HEK293 (cell line): Measurements from ENCODE around the gene DNAJC22.

ENCODE experiments used
- CTCF ChIP-seq: fragments of 450-650 bp; formaldehyde crosslinking; IDR thresholded peaks from 2 replicates; pipeline ENCODE4 v1.5.1; 2016; ENCODE audit warnings: missing biosample characterization, missing genetic modification characterization
- GLI4 ChIP-seq: fragments of 450-650 bp; formaldehyde crosslinking; IDR thresholded peaks from 2 replicates; pipeline ENCODE4 v1.5.1; 2016; ENCODE audit warnings: missing biosample characterization, missing genetic modification characterization
- MEIS1 ChIP-seq: sonication (generic); formaldehyde crosslinking; IDR thresholded peaks from 2 replicates; pipeline ENCODE4 v1.8.1; 2022; ENCODE audit warnings: missing genetic modification reagents, mild to moderate bottlenecking, borderline replicate concordance
- MZF1 ChIP-seq: fragments of 450-650 bp; formaldehyde crosslinking; IDR thresholded peaks from 2 replicates; pipeline ENCODE4 v1.5.1; 2017; ENCODE audit warnings: missing biosample characterization, missing genetic modification characterization, borderline replicate concordance
- OSR2 ChIP-seq: fragments of 450-650 bp; formaldehyde crosslinking; IDR thresholded peaks from 2 replicates; pipeline ENCODE4 v1.5.1; 2016; ENCODE audit warnings: missing biosample characterization, missing genetic modification characterization
- PBX3 ChIP-seq: sonication (generic); formaldehyde crosslinking; IDR thresholded peaks from 2 replicates; pipeline ENCODE4 v1.8.1; 2022; ENCODE audit warnings: mild to moderate bottlenecking, moderate library complexity, missing genetic modification reagents
- SETDB1 ChIP-seq: IDR thresholded peaks from one replicate; pipeline ENCODE4 v1.6.1; 2017; ENCODE audit warnings: mild to moderate bottlenecking, low read length, moderate library complexity, mixed read lengths; ENCODE audit not compliant: insufficient read length
- ZBTB1 ChIP-seq: fragments of 450-650 bp; formaldehyde crosslinking; IDR thresholded peaks from 2 replicates; pipeline ENCODE4 v1.5.1; 2016; ENCODE audit warnings: missing biosample characterization, missing genetic modification characterization
- ZNF24 ChIP-seq: fragments of 450-650 bp; formaldehyde crosslinking; IDR thresholded peaks from 2 replicates; pipeline ENCODE4 v1.5.1; 2016; ENCODE audit warnings: missing biosample characterization, missing genetic modification characterization

- no peak for TF ChIP-seq MEIS1
- TF ChIP-seq GLI4 (tag by site-specific recombination), result no peak
- TF ChIP-seq SETDB1, result no peak
- TF ChIP-seq OSR2 (tag by site-specific recombination), result no peak
- TF ChIP-seq MZF1 (tag by site-specific recombination), result no peak
- TF ChIP-seq CTCF, result no peak
- TF ChIP-seq ZBTB1, result no peak
- no peak for TF ChIP-seq ZNF24
- no peak for TF ChIP-seq PBX3
Observed at GRCh38 chr12:49297695-49298060, 49.0 kb upstream of the DNAJC22 start.
